ENCODE measurements around the gene NUDT13. TPM values are rescaled to one million over a fixed set of nuclear protein-coding genes. Genes with fewer than 3 reads are reported as not detected.

NUDT13 gene
- total RNA-seq, 4 donors from 2014 or later = 1.1 to 4.6 (median 3.9) TPM

DNA sequence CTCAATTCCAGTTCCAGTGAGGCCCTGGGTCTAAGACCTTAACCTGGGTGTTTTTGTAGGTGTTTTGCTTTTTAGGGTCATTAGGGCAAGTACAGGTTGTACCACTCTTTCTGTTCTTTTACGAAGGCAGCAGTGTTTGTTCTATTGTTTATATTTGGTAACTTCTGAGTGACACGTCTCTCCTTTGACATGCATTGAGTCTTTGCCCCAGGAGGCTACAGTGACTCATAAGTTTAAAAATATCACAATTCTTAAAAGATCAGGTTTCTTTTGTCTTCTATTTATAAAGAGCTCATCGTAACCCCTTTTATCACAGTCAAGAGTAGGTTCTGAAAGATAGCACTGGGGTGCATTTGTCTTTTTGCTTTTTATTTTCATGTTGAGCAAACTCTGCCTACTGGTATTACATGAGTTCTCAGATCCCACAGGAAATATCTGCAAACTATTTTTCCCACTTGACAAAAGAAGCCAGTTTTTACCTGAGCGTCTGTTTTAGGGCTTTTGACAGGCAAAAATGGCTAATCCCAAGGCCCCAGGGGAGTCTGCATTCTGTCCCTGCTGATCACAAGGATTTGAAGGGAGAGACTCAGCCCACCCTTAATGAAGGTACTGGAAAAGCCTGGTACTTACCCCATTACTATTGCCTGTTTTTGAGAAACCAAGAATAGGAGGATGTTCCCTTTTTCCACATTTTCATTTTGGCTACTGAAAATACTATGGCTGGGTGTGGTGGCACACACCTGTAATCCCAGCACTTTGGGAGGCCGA, 7.9 kb downstream of the NUDT13 start:
- no peak overlapping the region for H3K4me3 ChIP-seq
- H3K27ac ChIP-seq = peak overlapping the region in 2 of 4 donors; percentile 41 to 51
- H3K27me3 ChIP-seq = no peaks in the 10 kb centered on the region
- WGBS, 2 donors (ENCODE audit: low coverage in 1 of 2) = 36 to 58% methylated on average over 3 to 4 of the region's 5 CpGs
- peaks cover 0 to 42% of the 10 kb centered on the region in 2 donors for H3K36me3 ChIP-seq
- peaks cover 0 to 11% (median 0%) of the 10 kb centered on the region in 3 donors for H3K4me1 ChIP-seq
- TF ChIP-seq POLR2A (IDR thresholded peaks at IDR 0.05) (no peak), EP300 (IDR thresholded peaks at IDR 0.05) (no peak), POLR2AphosphoS5 (IDR thresholded peaks at IDR 0.05) (no peak)
- TF ChIP-seq, protein P1, sequence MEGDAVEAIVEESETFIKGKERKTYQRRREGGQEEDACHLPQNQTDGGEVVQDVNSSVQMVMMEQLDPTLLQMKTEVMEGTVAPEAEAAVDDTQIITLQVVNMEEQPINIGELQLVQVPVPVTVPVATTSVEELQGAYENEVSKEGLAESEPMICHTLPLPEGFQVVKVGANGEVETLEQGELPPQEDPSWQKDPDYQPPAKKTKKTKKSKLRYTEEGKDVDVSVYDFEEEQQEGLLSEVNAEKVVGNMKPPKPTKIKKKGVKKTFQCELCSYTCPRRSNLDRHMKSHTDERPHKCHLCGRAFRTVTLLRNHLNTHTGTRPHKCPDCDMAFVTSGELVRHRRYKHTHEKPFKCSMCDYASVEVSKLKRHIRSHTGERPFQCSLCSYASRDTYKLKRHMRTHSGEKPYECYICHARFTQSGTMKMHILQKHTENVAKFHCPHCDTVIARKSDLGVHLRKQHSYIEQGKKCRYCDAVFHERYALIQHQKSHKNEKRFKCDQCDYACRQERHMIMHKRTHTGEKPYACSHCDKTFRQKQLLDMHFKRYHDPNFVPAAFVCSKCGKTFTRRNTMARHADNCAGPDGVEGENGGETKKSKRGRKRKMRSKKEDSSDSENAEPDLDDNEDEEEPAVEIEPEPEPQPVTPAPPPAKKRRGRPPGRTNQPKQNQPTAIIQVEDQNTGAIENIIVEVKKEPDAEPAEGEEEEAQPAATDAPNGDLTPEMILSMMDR (IDR thresholded peaks at IDR 0.05) = no peak
- no peak for ATAC-seq
- no peaks in the 10 kb centered on the region for H3K9me3 ChIP-seq

DNA sequence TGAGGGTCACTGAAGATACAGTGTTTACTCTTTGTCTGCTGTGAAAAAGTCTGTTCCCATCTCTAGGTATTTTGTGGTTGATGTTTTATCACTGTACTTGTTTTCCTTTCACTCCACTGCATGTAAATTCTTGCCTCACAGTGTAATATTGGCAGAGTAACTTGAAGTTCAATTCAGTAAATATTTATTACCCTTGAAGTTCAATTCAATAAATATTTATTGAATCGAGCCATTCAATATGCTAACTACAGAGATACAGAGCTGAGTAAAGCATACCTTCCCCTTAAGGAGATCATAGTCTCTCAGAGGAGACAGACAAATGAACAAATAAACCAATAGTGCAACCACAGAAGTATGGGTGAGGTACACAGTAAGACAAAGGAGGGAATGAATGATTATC, 9.2 kb downstream of the NUDT13 start:
- no peak overlapping the region for H3K27ac ChIP-seq
- H3K9me3 ChIP-seq = no peaks in the 10 kb centered on the region
- H3K4me3 ChIP-seq = no peak overlapping the region
- H3K4me1 ChIP-seq = peaks cover 0 to 11% (median 0%) of the 10 kb centered on the region in 3 donors
- no peak for TF ChIP-seq POLR2AphosphoS5 (IDR thresholded peaks at IDR 0.05)
- TF ChIP-seq POLR2A (IDR thresholded peaks at IDR 0.05) = no peak
- no peak for TF ChIP-seq EP300 (IDR thresholded peaks at IDR 0.05)
- TF ChIP-seq, protein P1 (IDR thresholded peaks at IDR 0.05) = no peak
- no peaks in the 10 kb centered on the region for H3K27me3 ChIP-seq
- H3K36me3 ChIP-seq = peaks cover 0 to 55% of the 10 kb centered on the region in 2 donors
- 73 to 100% methylated on average over 1 of the region's 1 CpG for WGBS, 2 donors (ENCODE audit: low coverage in 1 of 2)
- ATAC-seq = no peak

DNA sequence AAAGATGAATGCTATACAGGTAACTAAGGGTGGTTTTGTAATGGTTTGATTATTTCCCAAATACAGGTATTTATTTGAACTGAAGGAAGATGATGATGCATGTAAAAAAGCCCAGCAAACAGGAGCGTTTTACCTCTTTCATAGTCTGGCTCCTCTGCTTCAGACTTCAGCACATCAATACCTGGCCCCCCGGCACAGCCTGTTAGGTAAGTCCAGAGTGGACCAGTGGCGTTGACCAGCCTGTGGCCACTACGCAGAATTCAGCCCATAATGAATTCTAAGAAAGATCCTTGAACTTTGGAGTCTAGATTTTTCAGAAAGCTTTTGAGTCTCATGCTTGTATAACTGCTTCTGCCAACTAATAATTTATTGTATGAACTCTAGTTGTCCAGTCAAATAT, 9.7 kb downstream of the NUDT13 start:
- TF ChIP-seq, protein P1 (IDR thresholded peaks at IDR 0.05) = no peak
- no peak for TF ChIP-seq POLR2A (IDR thresholded peaks at IDR 0.05)
- no peak for TF ChIP-seq POLR2AphosphoS5 (IDR thresholded peaks at IDR 0.05)
- TF ChIP-seq EP300 (IDR thresholded peaks at IDR 0.05) = no peak
- no peaks in the 10 kb centered on the region for H3K9me3 ChIP-seq
- H3K27ac ChIP-seq = no peak overlapping the region
- H3K4me1 ChIP-seq = peaks cover 0 to 11% (median 0%) of the 10 kb centered on the region in 3 donors
- ATAC-seq = no peak
- peaks cover 0 to 58% of the 10 kb centered on the region in 2 donors for H3K36me3 ChIP-seq
- H3K4me3 ChIP-seq = no peak overlapping the region
- WGBS, 2 donors (ENCODE audit: low coverage in 1 of 2) = 80% methylated on average over 1 of the region's 4 CpGs; no CpG with 5 or more reads in 1 of the 2 donors
- no peaks in the 10 kb centered on the region for H3K27me3 ChIP-seq

DNA sequence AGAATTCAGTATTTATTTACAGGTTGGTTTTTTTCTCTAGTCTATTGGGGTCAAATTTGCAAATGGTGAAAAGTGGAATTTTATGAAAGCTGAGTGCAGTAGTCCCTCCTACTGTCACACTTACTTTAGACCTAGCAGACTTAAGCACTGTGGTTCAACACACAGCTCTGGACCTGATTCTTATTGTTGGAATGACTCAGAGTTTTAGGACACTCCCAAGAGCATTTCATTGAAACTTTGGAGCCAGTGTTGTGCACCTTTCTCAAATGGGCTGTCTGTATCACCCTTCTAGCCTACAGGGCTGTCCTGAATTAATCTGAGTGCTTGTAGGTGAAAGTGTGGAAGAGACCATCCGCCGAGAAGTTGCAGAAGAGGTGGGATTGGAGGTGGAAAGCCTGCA, 16.1 kb downstream of the NUDT13 start:
- Histone ChIP-seq H3K9me3 (no peaks in the 10 kb centered on the region), H3K36me3 (peaks cover 3 to 90% of the 10 kb centered on the region in 2 donors), H3K4me1 (no peaks in the 10 kb centered on the region), H3K27ac (no peak overlapping the region), H3K4me3 (no peak overlapping the region), H3K27me3 (no peaks in the 10 kb centered on the region)
- ATAC-seq = no peak
- 100% methylated on average over 2 of the region's 2 CpGs; no CpG with 5 or more reads in 1 of the 2 donors for WGBS, 2 donors (ENCODE audit: low coverage in 1 of 2)
- TF ChIP-seq POLR2A (IDR thresholded peaks at IDR 0.05) (no peak), POLR2AphosphoS5 (IDR thresholded peaks at IDR 0.05) (no peak), EP300 (IDR thresholded peaks at IDR 0.05) (no peak)
- TF ChIP-seq, protein P1 (IDR thresholded peaks at IDR 0.05) = no peak

DNA sequence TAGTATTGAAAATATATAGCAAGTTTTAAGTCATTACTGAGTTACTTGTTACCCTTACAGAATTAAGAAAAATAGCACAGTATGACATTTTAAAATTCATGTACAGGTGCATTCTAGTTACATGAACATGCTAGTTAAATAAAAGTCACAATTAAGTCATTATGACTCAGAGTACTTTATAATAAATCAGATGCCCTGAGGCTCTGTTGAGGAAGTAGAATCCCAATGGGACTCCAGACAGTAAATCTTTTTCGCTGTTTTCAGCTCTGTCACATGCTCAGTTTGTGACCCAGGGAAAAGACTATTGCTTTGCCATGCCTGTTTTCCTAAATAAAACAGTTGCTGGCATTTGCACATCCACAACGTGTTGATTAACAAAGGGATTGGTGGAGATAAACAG, 21.0 kb downstream of the NUDT13 start:
- Histone ChIP-seq H3K27ac (no peak overlapping the region), H3K9me3 (no peaks in the 10 kb centered on the region), H3K4me3 (no peak overlapping the region), H3K27me3 (no peaks in the 10 kb centered on the region), H3K36me3 (peaks cover 9 to 97% of the 10 kb centered on the region in 2 donors), H3K4me1 (no peaks in the 10 kb centered on the region)
- TF ChIP-seq POLR2A (IDR thresholded peaks at IDR 0.05) = no peak
- no peak for ATAC-seq
- WGBS, 2 donors (ENCODE audit: low coverage in 1 of 2) = 31 to 62% methylated on average over 2 of the region's 2 CpGs

Data from gastroesophageal sphincter (tissue), 4 donors.